OCI-LY1 (cell line): ENCODE measurements around the gene CRYM.

Experiments
- EZH2 ChIP-seq: fragments of 200-600 bp; sonication (generic), shearing (Covaris generic); IDR thresholded peaks from 2 replicates; pipeline ENCODE4 v1.8.0; 2017; ENCODE audit warnings: borderline replicate concordance, mixed run types, mild to moderate bottlenecking, antibody characterized with exemption, low read length, moderate library complexity, mixed read lengths
- TF ChIP-seq, protein P1 (sequence below): fragments of 200-600 bp; sonication (generic), shearing (Covaris generic); IDR thresholded peaks from 2 replicates; pipeline ENCODE4 v1.5.1; 2017; ENCODE audit warnings: mild to moderate bottlenecking, antibody characterized with exemption, low read length, moderate library complexity, mixed read lengths

DNA sequence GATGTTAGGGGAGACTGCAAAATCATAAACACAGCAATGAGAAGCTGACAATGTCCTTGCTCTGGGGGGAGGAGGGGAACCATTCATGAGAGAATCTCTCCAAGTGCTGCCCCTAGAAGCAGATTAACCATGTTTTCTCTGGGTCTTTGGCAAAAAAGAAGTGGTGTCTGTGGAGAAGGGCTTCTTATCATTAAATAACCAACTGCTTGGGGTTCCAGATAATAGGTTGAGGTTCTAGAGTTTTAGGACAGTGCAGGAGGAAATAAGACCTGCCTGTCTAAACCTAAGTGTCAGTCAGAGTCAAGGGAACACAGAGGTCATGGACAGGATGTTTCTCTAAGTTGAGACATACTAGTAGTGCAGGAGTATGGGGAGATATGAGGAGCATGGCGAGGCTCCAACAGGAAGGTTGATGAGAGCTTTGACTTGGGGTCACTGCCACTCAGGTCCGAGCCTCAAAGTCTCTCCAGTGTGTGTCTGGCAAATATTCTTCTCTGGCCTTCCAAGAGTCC lies 49.7 kb downstream of the CRYM start:
- TF ChIP-seq, protein P1, sequence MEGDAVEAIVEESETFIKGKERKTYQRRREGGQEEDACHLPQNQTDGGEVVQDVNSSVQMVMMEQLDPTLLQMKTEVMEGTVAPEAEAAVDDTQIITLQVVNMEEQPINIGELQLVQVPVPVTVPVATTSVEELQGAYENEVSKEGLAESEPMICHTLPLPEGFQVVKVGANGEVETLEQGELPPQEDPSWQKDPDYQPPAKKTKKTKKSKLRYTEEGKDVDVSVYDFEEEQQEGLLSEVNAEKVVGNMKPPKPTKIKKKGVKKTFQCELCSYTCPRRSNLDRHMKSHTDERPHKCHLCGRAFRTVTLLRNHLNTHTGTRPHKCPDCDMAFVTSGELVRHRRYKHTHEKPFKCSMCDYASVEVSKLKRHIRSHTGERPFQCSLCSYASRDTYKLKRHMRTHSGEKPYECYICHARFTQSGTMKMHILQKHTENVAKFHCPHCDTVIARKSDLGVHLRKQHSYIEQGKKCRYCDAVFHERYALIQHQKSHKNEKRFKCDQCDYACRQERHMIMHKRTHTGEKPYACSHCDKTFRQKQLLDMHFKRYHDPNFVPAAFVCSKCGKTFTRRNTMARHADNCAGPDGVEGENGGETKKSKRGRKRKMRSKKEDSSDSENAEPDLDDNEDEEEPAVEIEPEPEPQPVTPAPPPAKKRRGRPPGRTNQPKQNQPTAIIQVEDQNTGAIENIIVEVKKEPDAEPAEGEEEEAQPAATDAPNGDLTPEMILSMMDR: no peak
- no peak for TF ChIP-seq EZH2
